ENCODE measurements around the gene AP3S2.
"Not testable (repeated sequence)": the region's sequence is repeated elsewhere in the genome, so short reads cannot be mapped to it uniquely, and the experiment has no call there.

The AP3S2 gene

GRCh38 chr15:89893696-89894447, at the start of gene AP3S2:
Gene AP3S2, minus strand, starts transcription at chr15:89893994. Its CDS starts 45 bp downstream, at chr15:89893949.
- peak; percentile 91 to 93 for DNase-seq

- no peak for DNase-seq
These were observed 46.1 kb upstream of the AP3S2 start for GRCh38 chr15:89939910-89940309.

GRCh38 chr15:89939377-89939776, 45.6 kb upstream of the AP3S2 start:
- DNase-seq, result not testable (repeated sequence)

GRCh38 chr15:89937365-89938350, 43.9 kb upstream of the AP3S2 start:
- no peak for DNase-seq

- no peak for DNase-seq
These were observed 43.0 kb upstream of the AP3S2 start for GRCh38 chr15:89936786-89937265.

GRCh38 chr15:89936051-89936785, 42.4 kb upstream of the AP3S2 start:
- DNase-seq, result peak in 1 of 2 experiments; percentile 11

- no peak for DNase-seq
These were observed 39.1 kb upstream of the AP3S2 start for GRCh38 chr15:89932880-89933279.

- no peak for DNase-seq
These were observed 34.6 kb upstream of the AP3S2 start for GRCh38 chr15:89928421-89928820.

GRCh38 chr15:89926158-89926557, 32.4 kb upstream of the AP3S2 start:
- DNase-seq, result no peak

- no peak for DNase-seq
These were observed 23.8 kb upstream of the AP3S2 start for GRCh38 chr15:89917442-89918101.

- DNase-seq, result no peak
These were observed 22.9 kb upstream of the AP3S2 start for GRCh38 chr15:89916660-89917059.

GRCh38 chr15:89912674-89913396, 19.0 kb upstream of the AP3S2 start, which contains the start of gene ARPIN:
Gene ARPIN, minus strand, starts transcription at chr15:89912952. Its CDS starts 117 bp downstream, at chr15:89912835.
- DNase-seq, result no peak

- DNase-seq, result no peak
These were observed 18.4 kb upstream of the AP3S2 start for GRCh38 chr15:89912145-89912673.

- DNase-seq, result no peak
These were observed 17.3 kb upstream of the AP3S2 start for GRCh38 chr15:89910891-89911626.

- no peak for DNase-seq
These were observed 15.8 kb upstream of the AP3S2 start for GRCh38 chr15:89909611-89910010.

GRCh38 chr15:89908226-89908625, 14.4 kb upstream of the AP3S2 start:
- no peak for DNase-seq

GRCh38 chr15:89907289-89907688, 13.5 kb upstream of the AP3S2 start:
- DNase-seq, result no peak

- no peak for DNase-seq
These were observed 12.1 kb upstream of the AP3S2 start for GRCh38 chr15:89905846-89906378.

GRCh38 chr15:89904519-89904918, 10.7 kb upstream of the AP3S2 start:
- no peak for DNase-seq

- DNase-seq, result no peak
These were observed 10.0 kb upstream of the AP3S2 start for GRCh38 chr15:89903858-89904130.
